Activated CD4-positive, alpha-beta T cell treated with anti-CD3 and anti-CD28 coated beads for 4 hours (primary cell): ENCODE data around the gene SCARB1.

ENCODE experiments used
- DNase-seq, 2 donors: peaks; one replicate each; pipeline ENCODE4 v3.0.0-alpha.2; 2020

SCARB1 gene

GRCh38 chr12:124770728-124771127, 92.9 kb downstream of the SCARB1 start:
- DNase-seq = no peak

- DNase-seq = no peak
Observed at GRCh38 chr12:124769881-124770512, 93.7 kb downstream of the SCARB1 start.

GRCh38 chr12:124769163-124769530, 94.5 kb downstream of the SCARB1 start:
- DNase-seq = no peak

GRCh38 chr12:124768452-124769162, 95.1 kb downstream of the SCARB1 start:
- no peak for DNase-seq

GRCh38 chr12:124767066-124767821, 96.4 kb downstream of the SCARB1 start:
- peak; percentile 71 to 80 for DNase-seq

- DNase-seq = no peak
Observed at GRCh38 chr12:124766727-124767065, 97.0 kb downstream of the SCARB1 start.

GRCh38 chr12:124765581-124766489, 97.8 kb downstream of the SCARB1 start:
- no peak for DNase-seq

GRCh38 chr12:124764870-124765580, 98.6 kb downstream of the SCARB1 start:
- no peak for DNase-seq

GRCh38 chr12:124764451-124764850, 99.2 kb downstream of the SCARB1 start:
- DNase-seq = peak; percentile 26 to 46

GRCh38 chr12:124763594-124763979, 100.1 kb downstream of the SCARB1 start:
- DNase-seq = no peak

- no peak for DNase-seq
Observed at GRCh38 chr12:124762791-124763593, 100.7 kb downstream of the SCARB1 start.

GRCh38 chr12:124762384-124762783, 101.3 kb downstream of the SCARB1 start:
- DNase-seq = no peak

- DNase-seq = peak in 1 of 2 donors; percentile 20
Observed at GRCh38 chr12:124761871-124762270, 101.8 kb downstream of the SCARB1 start.

GRCh38 chr12:124761056-124761455, 102.6 kb downstream of the SCARB1 start:
- DNase-seq = no peak

- DNase-seq = no peak
Observed at GRCh38 chr12:124760560-124760959, 103.1 kb downstream of the SCARB1 start.

GRCh38 chr12:124759841-124760503, 103.7 kb downstream of the SCARB1 start:
- no peak for DNase-seq

- DNase-seq = no peak
Observed at GRCh38 chr12:124758266-124759220, 105.1 kb downstream of the SCARB1 start.

- DNase-seq = no peak
Observed at GRCh38 chr12:124757329-124757728, 106.3 kb downstream of the SCARB1 start.

GRCh38 chr12:124756760-124757159, 106.9 kb downstream of the SCARB1 start:
- DNase-seq = no peak

GRCh38 chr12:124756166-124756565, 107.5 kb downstream of the SCARB1 start:
- no peak for DNase-seq
